Measurements from ENCODE around the gene CNNM2.

CNNM2 gene

DNA sequence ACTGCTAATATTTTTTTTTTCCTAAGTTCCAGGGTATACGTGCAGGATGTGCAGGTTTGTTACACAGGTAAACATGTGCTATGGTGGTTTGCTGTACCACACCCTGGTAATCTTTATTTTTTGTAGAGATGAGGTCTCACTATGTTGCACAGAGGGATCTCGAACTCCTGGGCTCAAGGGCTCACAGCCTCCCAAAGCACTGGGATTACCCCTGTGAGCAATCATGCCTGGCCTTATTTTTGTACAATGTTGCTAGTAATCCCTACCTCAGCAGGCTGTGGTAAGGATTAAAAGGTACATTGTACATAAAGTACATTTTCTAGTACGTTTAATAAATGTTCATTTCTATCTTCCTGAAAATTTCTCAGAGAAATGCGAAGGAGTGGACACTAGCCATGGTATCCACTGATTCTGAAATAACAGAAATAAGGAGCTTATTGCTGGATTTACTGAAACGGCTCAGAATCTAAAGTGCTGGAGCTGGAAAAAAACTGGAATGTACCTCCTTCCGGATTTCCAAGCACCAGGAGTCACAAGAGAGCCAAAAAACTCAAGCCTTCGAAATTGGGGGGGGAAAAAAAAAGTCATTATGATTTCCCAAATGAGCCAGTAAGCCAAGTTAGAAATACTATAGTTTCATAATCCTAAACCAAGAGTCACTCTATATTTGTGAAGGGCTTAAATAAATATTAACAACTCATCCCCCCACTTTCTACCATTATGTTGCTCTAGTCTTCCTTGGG, 205.4 kb downstream of the CNNM2 start:
- Histone ChIP-seq H3K36me3 (ENCODE audit: insufficient read depth, low read length) (no peaks in the 10 kb centered on the region), H3K9me3 (ENCODE audit: low read length) (no peaks in the 10 kb centered on the region), H3K9ac (ENCODE audit: low read length) (no peak overlapping the region), H3F3A (ENCODE audit: insufficient read depth, low read length) (no peaks in the 10 kb centered on the region), H3K27ac (ENCODE audit: low read depth, low read length, poor library complexity, severe bottlenecking) (no peak overlapping the region), H3K4me2 (ENCODE audit: low read length) (no peak overlapping the region), H3K79me2 (ENCODE audit: insufficient read depth, low read length) (no peaks in the 10 kb centered on the region), H3K4me1 (ENCODE audit: insufficient read depth, low read length, severe bottlenecking) (no peaks in the 10 kb centered on the region), H2AFZ (ENCODE audit: low read length) (no peak overlapping the region), H3K4me3 (ENCODE audit: low read depth, low read length, poor library complexity, severe bottlenecking) (no peak overlapping the region), H4K20me1 (ENCODE audit: insufficient read depth, low read length) (no peaks in the 10 kb centered on the region), H3K9me2 (ENCODE audit: low read depth, low read length) (no peaks in the 10 kb centered on the region), H3K27me3 (ENCODE audit: insufficient read depth, low read length) (no peaks in the 10 kb centered on the region)
- TF ChIP-seq, protein P1, sequence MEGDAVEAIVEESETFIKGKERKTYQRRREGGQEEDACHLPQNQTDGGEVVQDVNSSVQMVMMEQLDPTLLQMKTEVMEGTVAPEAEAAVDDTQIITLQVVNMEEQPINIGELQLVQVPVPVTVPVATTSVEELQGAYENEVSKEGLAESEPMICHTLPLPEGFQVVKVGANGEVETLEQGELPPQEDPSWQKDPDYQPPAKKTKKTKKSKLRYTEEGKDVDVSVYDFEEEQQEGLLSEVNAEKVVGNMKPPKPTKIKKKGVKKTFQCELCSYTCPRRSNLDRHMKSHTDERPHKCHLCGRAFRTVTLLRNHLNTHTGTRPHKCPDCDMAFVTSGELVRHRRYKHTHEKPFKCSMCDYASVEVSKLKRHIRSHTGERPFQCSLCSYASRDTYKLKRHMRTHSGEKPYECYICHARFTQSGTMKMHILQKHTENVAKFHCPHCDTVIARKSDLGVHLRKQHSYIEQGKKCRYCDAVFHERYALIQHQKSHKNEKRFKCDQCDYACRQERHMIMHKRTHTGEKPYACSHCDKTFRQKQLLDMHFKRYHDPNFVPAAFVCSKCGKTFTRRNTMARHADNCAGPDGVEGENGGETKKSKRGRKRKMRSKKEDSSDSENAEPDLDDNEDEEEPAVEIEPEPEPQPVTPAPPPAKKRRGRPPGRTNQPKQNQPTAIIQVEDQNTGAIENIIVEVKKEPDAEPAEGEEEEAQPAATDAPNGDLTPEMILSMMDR (IDR thresholded peaks at IDR 0.05; ENCODE audit: low read length): no peak
- TF ChIP-seq EZH2 (IDR thresholded peaks at IDR 0.05; ENCODE audit: borderline replicate concordance, low read length): no peak

DNA sequence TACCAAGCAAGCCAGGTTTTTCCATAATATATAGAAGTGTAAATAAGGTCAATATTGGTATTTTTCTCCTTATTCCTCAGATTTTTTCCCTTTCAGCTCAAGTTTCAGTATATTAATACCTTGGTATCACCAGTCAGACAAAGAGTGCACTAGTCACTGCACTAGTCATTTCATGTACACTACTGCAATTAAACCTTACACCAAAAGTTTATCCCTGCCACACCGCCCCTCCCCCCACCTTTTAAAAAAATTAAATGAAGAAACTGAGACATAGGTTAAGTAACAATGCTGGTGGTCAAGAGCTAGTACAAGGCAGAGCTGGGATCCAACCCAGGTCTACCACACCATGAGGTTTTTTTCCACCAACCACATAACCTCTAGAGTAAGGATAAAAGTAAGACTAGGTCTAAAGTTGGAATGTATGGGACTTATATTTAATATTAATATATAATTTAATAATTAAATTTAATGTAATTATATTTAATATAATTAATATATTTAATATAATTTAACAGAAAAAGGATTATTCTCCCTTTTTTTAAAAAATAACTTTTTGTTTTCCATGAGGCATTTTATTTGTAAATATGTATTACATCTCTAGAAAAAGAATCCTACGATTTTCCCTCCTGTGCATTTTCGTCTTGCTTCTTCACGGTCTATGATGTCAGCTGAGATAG, 206.5 kb downstream of the CNNM2 start:
- Histone ChIP-seq H3K4me2 (ENCODE audit: low read length) (no peak overlapping the region), H3K36me3 (ENCODE audit: insufficient read depth, low read length) (no peaks in the 10 kb centered on the region)
- TF ChIP-seq EZH2 (IDR thresholded peaks at IDR 0.05; ENCODE audit: borderline replicate concordance, low read length): no peak
- TF ChIP-seq, protein P1 (IDR thresholded peaks at IDR 0.05; ENCODE audit: low read length): no peak

DNA sequence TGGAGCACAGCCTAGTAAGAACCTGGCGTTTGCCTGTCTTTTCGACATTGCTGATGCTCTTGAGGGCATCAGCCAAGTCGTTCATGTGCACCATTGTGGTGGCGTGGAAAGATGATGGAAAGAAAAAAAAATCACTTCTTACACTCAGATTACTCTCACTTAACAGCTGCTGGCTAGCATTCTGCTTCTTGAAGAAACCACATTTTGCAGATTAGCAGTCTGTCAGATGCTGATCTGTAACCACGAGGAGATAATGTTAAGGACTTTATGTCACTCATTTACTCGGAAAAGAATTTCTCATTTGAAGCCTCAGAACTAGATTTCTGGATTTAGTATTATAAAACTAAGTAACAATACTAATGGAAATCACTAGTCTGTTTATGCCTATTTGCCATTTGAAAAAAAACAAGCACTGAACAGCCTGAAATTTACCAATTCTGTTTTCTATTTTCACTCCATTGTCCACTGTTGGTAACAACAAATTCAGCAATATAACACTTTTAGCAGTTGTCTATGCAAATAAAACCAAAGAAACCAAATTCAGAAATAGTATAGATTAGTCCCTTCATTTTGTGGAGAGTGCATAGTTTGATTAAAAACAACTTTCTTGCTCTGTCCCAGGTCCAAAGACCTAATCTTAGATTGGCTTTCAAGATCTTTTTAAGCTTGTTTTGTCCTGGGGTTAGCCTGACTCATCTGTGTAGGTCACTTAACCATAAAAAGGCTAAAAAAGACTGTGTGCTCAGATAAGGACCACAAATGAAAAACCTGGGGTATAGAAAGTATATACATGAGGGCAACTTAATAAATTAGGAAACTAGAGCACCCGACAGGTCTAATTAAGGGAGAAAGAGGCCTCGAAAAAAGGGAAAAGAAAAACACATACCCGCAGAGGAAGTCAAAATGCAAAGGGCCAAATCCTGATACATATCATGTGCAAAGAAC, 207.5 kb downstream of the CNNM2 start:
- H3K27me3 ChIP-seq (ENCODE audit: insufficient read depth, low read length): no peaks in the 10 kb centered on the region
- TF ChIP-seq, protein P1 (IDR thresholded peaks at IDR 0.05; ENCODE audit: low read length): no peak
- no peak for TF ChIP-seq EZH2 (IDR thresholded peaks at IDR 0.05; ENCODE audit: borderline replicate concordance, low read length)
- no peaks in the 10 kb centered on the region for H3K9me2 ChIP-seq (ENCODE audit: low read depth, low read length)
- H3K27ac ChIP-seq (ENCODE audit: low read depth, low read length, poor library complexity, severe bottlenecking): no peak overlapping the region
- H3K4me2 ChIP-seq (ENCODE audit: low read length): no peak overlapping the region
- H3K4me1 ChIP-seq (ENCODE audit: insufficient read depth, low read length, severe bottlenecking): no peaks in the 10 kb centered on the region
- no peaks in the 10 kb centered on the region for H4K20me1 ChIP-seq (ENCODE audit: insufficient read depth, low read length)
- H3K9ac ChIP-seq (ENCODE audit: low read length): no peak overlapping the region
- no peaks in the 10 kb centered on the region for H3K9me3 ChIP-seq (ENCODE audit: low read length)
- no peak overlapping the region for H3K4me3 ChIP-seq (ENCODE audit: low read depth, low read length, poor library complexity, severe bottlenecking)
- no peak overlapping the region for H2AFZ ChIP-seq (ENCODE audit: low read length)
- H3F3A ChIP-seq (ENCODE audit: insufficient read depth, low read length): no peaks in the 10 kb centered on the region
- no peaks in the 10 kb centered on the region for H3K36me3 ChIP-seq (ENCODE audit: insufficient read depth, low read length)
- H3K79me2 ChIP-seq (ENCODE audit: insufficient read depth, low read length): no peaks in the 10 kb centered on the region

More for the DNA sequence above, 206.5 kb downstream of the CNNM2 start:
- no peaks in the 10 kb centered on the region for H3K27me3 ChIP-seq (ENCODE audit: insufficient read depth, low read length)
- no peaks in the 10 kb centered on the region for H4K20me1 ChIP-seq (ENCODE audit: insufficient read depth, low read length)
- no peak overlapping the region for H3K4me3 ChIP-seq (ENCODE audit: low read depth, low read length, poor library complexity, severe bottlenecking)
- no peak overlapping the region for H3K27ac ChIP-seq (ENCODE audit: low read depth, low read length, poor library complexity, severe bottlenecking)
- no peaks in the 10 kb centered on the region for H3K9me2 ChIP-seq (ENCODE audit: low read depth, low read length)
- no peak overlapping the region for H3K9ac ChIP-seq (ENCODE audit: low read length)
- H3F3A ChIP-seq (ENCODE audit: insufficient read depth, low read length): no peaks in the 10 kb centered on the region
- no peaks in the 10 kb centered on the region for H3K79me2 ChIP-seq (ENCODE audit: insufficient read depth, low read length)
- H2AFZ ChIP-seq (ENCODE audit: low read length): no peak overlapping the region
- H3K9me3 ChIP-seq (ENCODE audit: low read length): no peaks in the 10 kb centered on the region
- no peaks in the 10 kb centered on the region for H3K4me1 ChIP-seq (ENCODE audit: insufficient read depth, low read length, severe bottlenecking)
